CD4-positive, alpha-beta T cell treated with Interleukin-21 for 1 hour (primary cell): Measurements from ENCODE around the gene RSPH9.

Experiments
- DNase-seq: peaks from one replicate; pipeline ENCODE4 v3.0.0-alpha.2; 2020

The RSPH9 gene

DNA sequence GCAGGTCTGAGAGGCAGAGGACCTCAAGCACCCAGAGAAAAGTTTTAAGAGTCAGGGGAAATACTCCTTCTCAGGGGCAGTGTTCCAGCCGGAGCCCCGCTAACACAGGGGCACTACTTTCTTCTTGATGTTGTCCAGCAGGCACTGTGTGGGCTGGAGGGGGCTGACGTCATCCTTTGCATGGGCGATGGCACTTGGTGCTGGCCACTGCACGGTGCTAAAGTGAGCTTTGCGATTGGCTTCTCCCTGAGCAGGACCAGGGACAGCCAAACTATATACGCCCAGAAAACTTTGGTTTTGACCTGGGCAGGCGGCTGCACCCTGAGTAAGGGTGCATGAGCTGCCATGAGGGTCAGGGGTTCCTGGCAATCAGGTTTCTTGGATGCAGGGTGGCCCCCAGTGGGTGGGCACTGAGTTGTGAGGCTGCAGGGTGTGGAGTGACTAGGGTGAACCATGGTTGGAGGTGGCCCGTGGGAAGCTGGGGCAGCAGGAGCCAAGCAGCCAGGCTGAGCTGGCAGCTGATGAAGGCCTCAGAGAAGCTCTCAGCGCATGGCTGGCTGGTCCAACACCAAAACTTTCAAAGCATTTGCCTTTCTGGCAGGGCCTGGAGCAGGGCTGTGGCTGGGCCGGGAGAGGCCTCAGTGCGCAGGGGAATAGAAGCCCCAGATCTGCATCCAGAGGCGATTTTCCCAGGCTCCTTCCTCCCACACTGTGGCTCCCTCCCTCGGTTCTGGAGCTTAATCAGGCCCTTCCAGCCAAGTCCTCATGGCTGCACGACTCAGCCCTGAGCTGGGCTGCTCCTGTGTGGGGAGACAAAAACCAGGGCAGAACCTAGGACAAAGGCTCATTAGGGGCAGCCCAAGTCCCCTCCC is 24.4 kb downstream of the RSPH9 start:
- DNase-seq = no peak

DNA sequence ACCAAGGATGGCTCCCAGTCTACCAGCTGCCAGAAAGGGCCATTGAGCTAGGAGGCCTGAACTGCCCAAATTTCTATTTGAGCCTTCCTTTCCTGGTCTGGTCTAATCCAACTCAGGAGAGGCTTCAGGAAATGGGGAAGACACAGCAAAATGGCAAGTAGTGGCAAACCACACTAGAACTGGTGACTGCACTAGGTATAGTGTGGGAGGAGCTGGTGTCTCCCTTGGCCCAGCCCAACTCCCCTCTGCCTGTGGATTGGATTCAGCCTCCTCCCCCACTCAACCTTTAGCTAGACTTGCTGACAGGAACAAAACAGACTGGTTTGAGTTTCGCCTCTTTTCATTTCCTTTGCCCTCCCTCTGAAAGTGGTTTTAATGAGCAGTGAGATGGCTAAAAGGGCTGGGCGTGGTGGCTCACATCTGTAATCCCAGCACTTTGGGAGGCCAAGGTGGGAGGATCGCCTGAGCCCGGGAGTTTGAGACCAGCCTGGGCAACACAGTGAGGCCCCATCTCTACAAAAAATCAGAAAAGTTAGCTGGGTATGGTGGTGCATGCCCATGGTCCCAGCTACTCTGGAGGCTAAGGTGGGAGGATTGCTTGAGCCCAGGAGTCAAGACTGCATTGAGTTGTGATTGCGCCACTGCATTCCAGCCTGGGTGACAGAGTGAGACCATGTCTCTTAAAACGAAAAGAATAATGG is 25.2 kb downstream of the RSPH9 start:
- DNase-seq = no peak

DNA sequence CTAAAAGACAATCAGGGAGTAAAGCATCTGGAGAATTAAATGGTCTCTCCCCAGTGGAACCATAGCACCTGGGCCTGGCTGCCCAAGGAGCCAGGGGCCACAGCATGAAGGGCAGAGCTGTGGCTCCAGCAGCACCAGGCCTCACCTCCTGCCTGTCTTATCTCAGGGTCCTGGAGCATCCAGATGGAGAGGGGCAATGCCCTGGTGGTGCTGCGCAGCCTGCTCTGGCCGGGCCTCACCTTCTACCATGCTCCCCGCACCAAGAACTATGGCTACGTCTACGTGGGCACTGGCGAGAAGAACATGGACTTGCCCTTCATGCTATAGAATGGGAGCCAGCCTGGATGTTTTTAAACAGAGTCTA is 25.8 kb downstream of the RSPH9 start:
- no peak for DNase-seq

DNA sequence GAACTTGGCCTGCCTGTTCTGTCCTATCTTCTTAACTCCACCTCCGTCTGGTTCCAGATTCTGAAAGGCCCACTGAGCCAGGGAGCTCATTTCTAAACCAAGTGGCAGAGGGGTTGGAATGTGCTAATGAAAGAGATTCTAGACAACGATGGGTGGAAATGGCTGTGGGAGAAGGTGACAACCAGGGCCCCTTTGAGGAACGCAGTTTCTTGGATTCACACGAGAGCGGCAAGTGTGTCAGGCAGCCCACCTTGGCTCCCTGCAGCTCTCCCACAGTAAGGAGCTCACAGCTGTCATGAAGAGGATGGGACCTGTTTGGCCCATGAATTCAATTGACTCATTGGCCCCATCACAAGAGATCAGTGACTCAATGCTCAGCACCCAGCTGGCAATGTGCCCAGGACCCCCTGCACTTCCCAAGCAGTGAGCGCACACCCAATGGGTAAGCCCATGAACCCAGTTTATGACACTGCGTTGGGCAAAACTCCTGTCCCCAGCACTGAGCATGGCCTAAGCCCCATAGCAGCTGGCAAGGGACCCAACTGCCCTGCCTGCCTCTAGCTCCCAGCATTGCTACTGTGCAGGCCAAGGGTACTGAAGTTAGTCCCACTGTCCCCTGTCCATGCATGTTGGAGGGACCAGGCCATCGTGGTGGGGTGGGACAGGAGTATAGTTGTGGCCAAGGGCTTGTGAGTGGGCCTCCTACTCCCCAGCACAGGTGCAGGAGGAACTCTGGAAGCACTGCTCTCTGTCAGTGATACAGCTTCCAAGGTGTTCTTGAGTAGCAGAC is 26.4 kb downstream of the RSPH9 start:
- DNase-seq = no peak

DNA sequence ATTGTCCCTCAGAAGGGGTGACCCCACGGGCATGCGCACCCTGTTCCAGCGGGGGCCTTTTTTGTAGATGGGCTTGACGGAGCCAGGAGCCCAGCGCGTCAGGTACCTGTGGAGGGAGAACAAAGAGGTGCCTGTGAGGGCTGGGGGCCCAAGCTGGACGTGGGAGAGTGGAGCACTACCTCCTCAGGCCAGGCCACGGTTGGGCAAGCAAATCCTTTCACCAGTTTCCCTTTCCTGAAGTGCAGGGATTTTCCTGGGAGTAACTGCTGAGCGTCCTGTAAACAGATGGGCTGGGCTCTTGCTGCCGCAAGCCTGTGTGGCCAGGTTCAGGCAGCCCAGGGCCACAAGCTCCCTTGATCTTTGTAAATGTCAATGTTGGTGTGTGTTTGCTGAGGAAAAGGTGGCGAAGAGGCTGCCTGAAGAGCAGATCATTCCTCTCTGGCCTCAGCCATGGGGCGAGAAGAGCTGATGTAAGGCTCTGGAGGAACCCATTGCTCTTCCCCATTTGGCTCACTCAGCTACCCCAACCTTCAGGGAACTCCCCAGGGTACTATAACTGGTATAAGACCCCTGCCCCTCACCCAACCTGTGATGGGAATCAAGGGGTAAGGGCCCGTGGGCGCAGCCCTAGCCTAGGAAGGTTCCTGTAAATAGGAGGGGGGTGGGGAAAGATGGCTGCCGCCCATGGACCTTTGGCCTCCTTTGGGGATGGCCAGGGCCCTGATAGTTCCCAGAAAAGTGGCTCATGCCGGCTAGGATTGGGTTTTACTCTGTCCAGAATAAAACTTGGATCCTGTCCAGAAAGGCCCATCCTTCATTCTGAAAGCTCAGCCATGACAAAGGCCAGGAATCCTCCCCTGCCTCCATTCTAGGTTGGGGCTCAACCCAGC is 27.2 kb downstream of the RSPH9 start:
- DNase-seq = no peak

DNA sequence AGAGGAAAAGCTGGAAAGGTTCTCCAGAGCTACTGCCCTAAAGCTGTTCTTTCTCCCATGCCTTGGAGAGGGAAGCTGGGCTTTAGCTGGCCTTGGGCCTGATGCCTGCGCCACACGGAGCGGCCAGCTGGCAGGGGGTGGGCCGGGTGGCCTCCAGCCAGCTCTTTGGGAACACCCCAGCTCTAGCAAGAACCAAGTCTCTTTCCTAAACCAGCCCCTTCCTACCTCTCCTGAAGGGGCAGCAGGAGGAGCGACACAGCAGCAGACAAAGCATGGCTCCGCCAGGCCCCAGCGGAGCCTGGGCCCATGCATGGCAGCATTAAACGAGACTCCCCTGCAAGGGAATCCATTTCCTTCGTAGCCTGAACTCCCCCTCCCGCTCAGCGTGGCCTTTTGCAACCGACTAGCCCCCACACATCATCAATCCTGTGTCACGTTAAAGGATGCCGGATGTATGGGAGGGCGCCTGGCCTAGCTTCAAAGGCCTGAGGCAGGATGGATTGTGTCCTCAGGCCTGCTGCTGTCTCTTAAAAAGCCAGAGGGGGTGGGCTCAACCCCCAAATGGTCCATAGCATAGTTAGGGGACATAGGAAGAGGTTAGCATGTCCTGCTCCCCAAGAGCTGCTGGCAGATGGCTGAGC is 28.7 kb downstream of the RSPH9 start:
- DNase-seq = no peak

DNA sequence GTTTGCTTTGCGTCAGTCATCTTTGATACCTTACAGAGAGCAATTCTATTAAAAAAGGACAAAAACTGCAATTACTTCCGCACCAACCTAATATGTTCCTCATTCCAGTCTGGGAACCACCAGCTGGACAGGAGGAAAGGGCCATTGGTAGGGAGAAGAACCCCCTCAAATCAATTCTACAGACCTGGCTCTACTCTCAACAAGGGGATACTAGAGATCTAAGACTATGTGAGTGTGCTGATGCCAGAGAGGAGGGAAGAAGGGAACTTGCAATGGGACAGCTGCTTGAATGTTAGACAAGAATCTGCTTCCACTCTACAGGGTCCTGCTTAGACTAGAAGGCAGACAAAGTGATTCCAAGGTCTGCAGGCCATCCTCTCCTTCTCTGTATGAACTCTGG is 29.5 kb downstream of the RSPH9 start:
- no peak for DNase-seq

DNA sequence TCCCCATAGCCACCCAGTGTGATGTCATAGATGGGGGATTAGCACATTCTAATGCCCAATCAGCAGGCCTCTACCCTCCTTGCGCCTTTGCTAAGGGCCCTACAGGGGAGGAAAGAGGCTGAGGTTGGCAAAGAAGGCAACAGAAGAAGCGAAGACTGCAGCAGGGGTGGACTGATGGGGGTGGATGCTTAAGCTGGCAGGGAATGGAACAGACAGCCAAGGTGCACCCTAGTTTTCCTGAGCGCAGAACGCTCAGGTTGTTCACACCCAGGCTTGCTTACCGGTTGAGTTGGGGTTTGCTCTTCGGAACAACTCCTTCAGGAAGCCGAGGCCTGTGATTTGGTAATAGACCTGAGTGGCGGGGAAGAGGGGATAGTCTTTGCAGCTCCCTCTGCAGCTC is 30.1 kb downstream of the RSPH9 start:
- no peak for DNase-seq

DNA sequence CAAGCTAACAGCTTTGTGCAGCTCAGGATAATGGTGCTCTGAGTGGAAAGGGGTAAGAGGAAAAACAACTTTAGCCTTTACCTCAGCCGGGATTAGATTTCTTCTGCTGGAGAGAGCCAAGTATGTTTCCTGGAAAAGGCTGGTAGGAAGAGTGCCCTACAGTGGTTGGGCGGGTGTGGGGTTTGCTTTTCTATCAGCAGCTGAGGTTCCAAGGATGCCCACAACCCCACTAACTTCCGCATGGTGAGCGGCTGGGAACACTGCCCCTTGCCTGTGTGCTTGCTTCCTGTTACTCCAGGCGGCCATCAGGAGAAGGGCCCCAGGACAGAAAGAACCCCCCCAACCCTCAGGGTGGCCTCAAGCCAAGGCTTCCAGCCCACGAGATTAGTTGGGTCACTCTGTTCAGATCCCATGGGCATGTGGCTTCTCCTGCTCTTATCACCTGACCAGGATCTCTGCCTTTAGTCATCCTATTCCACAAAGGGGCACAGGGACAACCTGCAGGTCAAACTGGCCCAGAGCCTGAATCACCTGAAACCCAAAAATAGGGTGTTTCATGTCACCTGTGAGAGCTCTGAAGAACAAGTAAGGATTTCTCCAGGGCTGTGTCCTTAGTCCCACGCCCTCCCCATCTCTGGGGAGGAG is 32.2 kb downstream of the RSPH9 start:
- DNase-seq = no peak

DNA sequence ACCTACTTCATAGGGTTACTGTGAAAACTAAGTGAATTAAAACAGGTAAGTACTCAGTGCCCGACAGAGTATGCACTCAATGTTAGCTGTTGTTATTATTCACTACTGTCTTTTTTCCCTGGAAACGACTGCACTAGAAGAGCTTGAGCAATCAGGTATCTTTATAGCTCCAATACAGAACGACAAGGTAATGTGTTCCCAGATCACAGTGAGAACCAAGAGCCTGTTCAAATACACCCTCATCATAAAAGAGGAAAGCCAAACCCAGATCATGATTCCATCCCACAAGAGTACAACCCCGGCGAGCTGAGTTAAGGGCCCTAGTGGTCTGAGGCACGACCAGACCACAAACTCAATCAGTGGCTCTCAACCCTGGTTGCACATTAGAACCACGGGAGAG is 32.9 kb downstream of the RSPH9 start:
- DNase-seq = no peak

DNA sequence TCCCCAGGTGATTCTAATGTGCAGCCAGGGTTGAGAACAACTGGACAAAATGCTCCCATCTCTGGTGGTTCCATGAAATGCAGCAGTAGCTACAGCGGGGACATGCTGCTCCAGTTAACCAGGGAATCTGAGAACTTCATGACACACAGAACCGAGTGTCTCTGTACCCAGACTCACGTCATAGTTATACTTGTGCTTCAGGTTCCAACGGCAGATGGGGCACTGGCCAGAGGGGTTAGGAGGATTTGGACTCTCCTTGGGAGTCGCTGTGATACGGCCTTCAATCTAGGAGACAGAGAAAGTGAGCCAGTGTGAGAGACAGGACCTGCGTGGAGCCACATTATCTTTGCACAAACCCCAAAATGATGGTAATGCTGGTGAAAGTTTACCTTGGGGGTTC is 33.5 kb downstream of the RSPH9 start:
- DNase-seq = no peak

DNA sequence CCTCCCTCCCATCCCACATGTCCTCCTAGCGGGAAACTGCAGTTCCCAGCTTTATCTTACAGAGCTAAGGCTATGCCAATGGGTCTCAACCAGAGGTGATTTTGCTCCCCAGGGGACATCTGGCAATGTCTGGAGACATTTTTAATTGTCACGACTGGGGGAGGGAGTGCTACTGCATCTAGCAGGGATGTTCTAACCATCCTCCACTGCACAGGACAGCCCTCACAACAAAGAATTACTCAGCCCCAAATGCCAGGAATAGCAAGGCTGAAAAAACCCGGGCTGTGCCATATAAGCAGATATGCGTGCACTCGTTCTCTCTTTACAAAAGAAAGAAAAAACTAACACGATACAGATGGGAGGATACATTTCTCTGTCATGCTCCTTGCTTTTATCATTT is 34.2 kb downstream of the RSPH9 start:
- no peak for DNase-seq

DNA sequence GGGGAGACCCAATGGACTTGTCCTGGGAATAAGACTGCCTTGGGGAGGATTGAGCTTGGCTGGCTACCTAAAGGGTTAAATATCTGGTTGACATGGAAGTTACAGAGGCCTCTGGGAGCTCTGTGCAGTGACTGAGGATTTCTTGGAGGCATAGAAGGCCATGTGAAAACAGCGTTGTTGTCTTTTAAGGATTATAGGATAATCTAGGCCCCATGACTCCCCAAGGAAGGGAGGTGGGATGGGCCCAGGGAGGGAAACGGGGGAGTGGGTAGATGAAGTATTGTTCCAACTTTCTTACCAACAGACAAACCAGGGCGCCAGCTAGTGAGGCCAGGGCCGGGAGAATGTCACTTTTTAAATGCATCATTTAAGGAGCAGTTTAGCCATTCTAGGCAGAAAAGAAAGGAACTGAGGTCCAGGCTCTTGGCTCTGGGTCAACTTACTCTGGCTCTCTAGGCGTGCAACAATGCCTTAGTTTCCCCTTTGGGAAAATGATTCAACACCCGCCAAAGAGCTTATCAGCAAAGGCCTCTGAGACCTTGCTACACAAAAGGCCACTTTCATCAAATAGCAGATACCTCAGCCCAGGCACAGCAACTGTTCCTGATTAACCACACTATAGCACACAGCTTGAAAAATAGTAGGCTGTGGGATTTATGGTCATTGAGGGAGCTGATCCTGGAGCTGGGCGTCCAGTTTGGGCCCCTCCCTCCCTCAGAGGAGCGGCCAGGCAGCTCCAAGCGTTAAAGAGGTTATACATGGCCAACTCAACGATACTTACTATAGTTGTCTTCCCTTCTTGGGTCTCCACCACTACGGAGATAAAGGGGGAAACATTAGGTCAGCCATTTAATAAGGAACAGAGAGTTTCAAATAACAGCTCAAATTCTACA is 35.7 kb downstream of the RSPH9 start:
- no peak for DNase-seq

DNA sequence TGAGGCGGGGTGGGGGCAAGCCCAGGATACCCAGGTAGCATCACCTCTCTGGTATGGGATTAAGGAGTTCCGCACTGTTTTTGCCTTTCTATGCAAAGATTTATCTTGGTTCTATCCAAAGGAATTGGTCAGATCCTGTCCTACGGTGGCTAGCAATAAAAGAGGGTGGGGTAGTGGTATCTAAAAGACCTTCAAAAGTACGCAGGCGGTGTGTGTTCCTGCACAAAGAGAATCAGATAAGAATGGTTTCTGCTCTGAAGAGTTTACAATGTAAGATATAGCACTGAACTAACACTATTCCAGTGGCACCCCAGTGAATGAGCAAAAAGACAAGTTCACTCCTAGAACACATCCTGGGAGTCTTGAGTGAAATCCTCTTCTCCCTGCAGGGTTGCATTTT is 36.5 kb downstream of the RSPH9 start:
- DNase-seq = no peak

DNA sequence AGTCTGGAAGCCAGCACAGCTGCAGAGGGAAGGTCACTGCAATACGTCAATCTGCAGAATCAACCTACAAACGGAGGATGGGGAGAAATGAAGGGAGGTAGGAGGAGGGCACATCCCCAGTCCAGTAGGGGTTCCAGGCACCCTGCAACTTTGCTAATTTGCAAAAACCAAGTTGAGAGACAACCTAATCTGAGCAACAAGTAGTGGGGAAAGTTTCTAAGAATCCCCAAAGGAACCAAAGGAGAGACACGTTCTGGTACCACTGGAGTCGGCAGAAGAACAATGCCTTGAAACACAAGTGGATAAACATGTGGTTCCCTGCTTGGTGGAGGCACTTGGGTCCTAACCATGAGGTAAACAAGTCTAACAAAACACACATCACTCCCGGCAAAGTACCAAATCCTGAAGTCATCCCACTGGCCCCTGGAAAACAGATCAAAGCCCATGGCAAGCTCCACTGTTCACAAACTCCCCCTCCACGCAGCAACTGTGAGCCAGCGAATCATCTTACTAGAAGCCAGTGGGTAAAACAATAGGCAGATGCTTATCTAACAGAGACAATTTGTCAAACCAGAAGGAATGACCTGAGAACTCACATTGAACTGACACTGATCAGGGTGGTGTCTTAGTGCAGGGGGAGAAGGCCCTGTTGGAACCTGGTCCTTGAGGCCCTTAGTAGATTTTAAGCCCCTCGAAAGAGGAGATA is 38.0 kb downstream of the RSPH9 start:
- DNase-seq = no peak

DNA sequence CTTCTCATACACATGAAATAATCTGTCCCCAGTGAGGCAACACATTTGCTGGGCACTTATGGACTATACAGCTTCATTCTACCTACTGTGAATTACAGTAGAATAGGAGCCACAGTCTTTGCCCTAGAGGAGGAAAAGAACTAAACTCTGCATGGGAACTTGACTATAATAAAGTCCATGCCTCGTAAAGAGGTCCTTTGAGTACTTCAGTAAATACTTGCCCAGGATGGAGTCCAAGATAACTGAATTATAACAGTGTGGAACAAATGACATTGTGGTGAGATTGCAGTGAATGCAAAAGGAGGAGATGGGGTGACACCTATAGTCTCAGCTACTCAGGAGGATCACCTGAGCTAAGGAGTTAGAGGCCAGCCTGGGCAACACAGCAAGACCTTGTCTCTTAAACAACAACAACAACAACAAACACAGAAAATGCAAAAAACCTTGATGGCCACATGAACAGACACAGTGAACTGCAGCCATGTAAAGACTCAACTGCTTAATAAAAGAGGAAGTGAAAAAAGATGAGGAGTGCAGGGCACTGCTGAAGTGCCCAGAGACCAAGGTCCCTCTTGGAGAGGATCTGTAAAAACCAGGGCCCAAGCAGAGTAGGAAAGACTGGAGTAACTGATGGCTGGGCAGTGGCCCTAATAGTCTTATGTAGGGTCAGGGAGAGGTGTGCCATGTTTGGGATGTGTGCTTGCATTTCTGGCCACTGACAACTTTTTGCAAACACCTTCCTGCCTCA is 39.0 kb downstream of the RSPH9 start:
- DNase-seq = no peak

DNA sequence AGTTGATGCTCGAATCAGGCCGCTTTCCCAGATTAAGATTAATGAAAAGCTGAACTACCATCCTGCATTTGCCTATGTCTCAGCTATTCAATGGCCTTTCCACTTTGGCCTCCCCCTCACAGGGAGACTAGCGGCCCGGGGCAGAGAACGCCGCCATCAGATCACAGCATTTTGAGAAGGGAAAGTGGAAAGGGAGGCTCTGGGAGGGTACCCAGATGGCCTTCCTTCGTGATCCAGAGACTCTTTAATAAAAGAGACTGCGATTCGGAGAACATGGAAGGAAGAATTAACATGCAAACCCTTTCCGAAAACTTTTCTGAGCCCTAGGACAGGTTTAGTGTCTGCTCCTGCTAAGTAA is 42.2 kb downstream of the RSPH9 start:
- no peak for DNase-seq

DNA sequence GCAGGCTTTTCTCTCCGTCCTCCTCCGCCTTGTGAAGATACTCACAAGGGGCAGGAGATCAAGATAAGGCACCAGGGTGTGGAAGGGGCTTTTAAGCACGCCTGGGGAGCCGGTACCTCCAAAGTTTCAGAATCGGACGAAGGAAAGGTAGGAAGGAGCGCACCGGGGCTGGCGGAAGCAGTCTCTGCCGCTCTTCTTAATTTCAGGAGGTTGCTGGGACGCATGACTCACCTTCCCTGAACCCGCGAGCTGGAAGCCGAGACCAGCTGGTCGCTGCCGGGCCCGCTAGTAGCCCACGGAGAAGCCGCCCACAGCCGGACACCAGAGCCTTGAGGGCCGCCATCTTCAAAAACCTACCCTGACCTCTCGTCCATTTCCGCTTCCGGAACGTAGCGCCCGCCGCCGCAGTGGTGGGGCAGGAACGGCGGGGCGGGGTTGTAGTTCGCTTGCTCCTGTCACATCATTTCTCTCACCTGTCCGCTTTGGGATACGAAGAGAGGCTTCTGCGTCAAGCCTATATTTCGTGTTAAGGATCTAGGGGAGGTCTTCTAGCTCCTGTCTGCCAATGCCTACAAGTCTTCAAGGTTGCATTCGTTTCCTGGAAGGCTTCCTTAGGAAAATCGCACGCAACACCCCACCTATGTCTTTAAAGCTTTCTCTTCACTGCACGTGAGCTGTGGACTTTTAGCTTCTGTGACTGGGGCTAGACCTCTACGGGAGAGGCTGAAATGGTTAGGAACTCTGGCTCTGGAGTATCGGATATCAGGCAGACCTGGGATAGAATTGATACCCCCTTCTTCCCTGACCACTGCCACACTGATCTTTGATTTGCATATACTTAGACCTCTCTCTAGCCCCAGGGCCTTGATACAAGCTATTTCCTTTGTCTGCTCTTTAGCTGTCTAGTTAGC is 42.9 kb downstream of the RSPH9 start, which contains the start of gene MRPS18A:
TSS of gene MRPS18A (minus strand) at position 355 of the 911 bp plus-strand sequence. CDS start at position 343, 12 bp downstream.
- peak; percentile 80 for DNase-seq
